ENCODE data around the gene WRNIP1. TPM values are rescaled to one million over a fixed set of nuclear protein-coding genes. Genes with fewer than 3 reads are reported as not detected.

WRNIP1 gene
- total RNA-seq, 1 donor from 2014 or later, result 45.2 TPM

DNA sequence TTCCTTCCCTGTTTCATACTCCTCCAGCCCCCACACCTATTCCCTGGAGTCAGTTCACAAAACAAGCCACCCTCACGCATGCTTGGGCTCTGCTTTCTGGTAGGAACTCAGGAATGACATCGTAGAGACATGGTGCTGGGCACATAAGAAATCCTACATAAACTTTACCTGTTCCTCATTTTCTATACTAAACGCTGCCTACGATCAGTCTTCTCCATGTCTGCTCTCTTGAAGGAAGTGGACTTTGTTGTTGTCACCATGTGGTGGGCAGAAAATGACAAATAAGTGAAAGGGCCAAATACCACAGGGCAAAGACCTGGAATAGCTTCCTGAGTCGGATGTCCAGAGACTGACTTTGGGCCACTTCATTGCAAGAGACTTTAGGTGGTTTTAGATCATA lies 24.6 kb upstream of the WRNIP1 start:
- intact Hi-C loops (cut with micrococcal nuclease), result no loop called here

GRCh38 chr6:2741756-2742155 lies 23.4 kb upstream of the WRNIP1 start:
- intact Hi-C loops (cut with micrococcal nuclease), result no loop called here

- intact Hi-C loops (cut with micrococcal nuclease), result no loop called here
These were observed 21.6 kb upstream of the WRNIP1 start for GRCh38 chr6:2743280-2744208.

- intact Hi-C loops (cut with micrococcal nuclease), result no loop called here
These were observed 20.9 kb upstream of the WRNIP1 start for GRCh38 chr6:2744209-2744771.

DNA sequence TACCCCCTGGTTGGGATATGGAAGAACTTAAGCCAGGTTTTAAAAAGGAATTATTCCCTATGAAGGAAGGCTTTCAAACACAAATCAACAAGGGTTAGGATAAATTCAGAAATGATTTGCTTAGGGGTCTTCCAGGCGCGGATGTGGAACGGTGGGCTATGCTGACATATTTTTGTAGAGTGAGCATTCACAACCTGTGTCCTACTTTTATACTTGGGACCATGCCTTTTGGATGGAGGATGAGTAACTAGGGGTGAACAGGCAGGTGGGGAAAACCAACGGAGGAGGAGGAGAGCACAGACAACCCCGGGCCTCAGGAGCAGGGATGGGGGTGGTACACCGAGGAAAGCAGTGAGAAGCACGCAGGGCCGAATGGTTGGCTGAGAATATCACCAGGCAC lies 20.4 kb upstream of the WRNIP1 start:
- intact Hi-C loops (cut with micrococcal nuclease), result no loop called here

DNA sequence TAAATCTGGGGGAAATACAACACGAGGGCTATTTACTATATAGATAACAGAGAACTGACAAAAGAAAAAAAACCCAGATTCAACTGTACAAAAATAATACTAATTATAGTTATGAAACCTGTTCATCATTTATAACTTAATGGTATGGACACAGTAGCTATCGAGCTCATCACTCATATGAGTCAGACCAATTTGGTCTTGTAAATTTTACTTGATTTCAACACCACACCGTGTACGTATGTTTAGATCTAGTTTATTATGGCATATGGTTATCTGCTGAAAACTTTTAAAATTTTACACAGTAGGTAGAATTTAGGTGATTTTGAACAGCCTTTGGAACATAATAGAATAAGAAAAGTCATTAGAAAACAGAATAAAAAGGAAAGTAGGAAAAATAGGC lies 19.9 kb upstream of the WRNIP1 start:
- intact Hi-C loops (cut with micrococcal nuclease), result no loop called here

GRCh38 chr6:2746557-2747061 lies 18.6 kb upstream of the WRNIP1 start:
- intact Hi-C loops (cut with micrococcal nuclease), result no loop called here

DNA sequence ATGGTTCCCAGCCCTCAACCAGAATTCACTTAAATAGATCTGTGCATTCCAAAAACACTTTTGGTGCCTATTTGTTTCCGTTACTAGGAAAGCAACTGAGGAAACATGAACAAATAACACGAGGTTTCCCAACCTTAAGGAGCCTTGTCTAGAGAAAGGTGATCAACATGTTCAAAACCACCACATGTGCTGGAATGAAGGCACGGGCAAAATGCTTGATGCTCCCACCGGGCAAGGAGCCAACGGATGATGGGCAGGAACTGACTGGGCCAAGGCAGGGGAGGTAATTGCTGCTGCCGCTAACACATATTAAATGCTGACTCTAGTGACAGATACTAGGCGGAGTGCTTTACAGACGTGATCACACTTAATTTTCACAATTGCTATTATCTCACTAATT lies 17.0 kb upstream of the WRNIP1 start:
- intact Hi-C loops (cut with micrococcal nuclease), result no loop called here

- intact Hi-C loops (cut with micrococcal nuclease), result loop anchor here (1.0 kb wide), 1 partner anchor 1154 kb away; no protein-coding TSS in a partner anchor
These were observed 15.1 kb upstream of the WRNIP1 start for GRCh38 chr6:2749969-2750600.

- intact Hi-C loops (cut with micrococcal nuclease), result loop anchor here (1.0 kb wide), 1 partner anchor 1155 kb away; no protein-coding TSS in a partner anchor
These were observed 14.4 kb upstream of the WRNIP1 start, which contains the start of gene MYLK4 for GRCh38 chr6:2750832-2751231. TSS of gene MYLK4 (minus strand) at chr6:2750922. CDS start at chr6:2749294, 1,628 bp downstream.

GRCh38 chr6:2751871-2752270 lies 13.3 kb upstream of the WRNIP1 start:
- intact Hi-C loops (cut with micrococcal nuclease), result no loop called here

DNA sequence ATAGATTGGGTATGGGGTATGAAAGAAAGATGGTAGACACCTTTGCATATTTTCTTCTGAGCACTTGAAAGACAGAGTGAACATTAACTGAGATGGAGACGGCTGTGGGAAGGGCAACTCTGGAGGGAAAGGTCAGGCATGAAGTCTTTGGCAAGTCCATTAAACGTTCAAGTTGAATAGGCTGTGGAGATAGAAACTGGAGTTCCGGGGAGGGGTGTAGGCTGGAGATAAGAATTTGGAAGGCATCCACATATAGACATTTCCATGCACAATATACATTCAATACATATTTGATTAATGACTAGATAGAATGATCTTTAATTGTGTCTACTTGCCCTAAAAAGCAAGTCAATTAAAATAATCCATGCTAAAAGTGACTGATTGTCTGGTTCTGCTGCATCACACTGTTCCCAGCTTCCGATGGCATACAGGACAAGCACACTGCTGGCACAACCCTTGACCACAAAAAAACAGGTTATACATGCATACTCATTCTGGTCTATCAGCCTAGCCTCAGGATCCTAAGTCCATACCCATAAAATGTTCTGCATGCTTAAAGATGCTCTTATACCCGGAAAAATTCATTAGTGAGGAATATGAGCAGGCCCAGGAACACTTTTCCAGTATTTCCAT lies 12.6 kb upstream of the WRNIP1 start:
- intact Hi-C loops (cut with micrococcal nuclease), result no loop called here

- intact Hi-C loops (cut with micrococcal nuclease), result no loop called here
These were observed 12.1 kb upstream of the WRNIP1 start for GRCh38 chr6:2753110-2753489.

DNA sequence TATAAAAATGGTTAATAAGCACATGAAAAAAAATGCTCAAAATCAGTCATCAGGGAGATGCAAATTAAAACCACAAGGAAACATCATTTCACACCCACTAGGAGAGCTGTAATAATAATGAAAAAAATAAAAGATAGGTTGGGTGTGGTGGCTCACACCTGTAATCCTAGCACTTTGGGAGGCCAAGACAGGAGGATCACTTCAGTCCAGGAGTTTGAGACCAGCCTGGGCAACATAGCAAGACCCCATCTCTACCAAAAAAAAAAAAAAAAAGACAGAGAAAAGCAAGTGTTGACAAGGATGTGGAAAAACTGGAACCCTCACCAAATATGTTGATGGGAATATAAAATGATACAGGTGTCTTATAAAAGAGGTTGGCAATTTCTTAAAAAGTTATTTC lies 11.4 kb upstream of the WRNIP1 start:
- intact Hi-C loops (cut with micrococcal nuclease), result no loop called here

GRCh38 chr6:2754393-2754792 lies 10.8 kb upstream of the WRNIP1 start:
- intact Hi-C loops (cut with micrococcal nuclease), result no loop called here

GRCh38 chr6:2754911-2755310 lies 10.3 kb upstream of the WRNIP1 start:
- intact Hi-C loops (cut with micrococcal nuclease), result no loop called here

DNA sequence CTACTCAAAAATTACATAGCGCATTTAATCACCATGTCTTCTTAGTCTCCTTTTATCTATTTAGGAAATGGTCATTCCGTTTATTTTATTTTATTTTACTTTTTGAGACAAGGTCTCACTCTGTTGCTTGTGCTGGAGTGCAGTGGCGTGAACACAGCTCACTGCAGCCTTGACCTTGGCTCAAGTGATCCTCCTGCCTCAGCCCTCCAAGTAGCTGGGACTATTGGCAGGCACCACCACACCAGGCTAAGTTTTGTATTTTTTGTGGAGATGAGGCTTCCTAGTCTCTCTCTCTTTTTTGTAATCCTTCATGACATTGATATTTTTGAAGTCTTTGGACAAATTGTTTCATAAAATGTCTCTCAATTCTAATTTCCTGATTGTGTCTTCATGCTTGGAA lies 9.7 kb upstream of the WRNIP1 start:
- intact Hi-C loops (cut with micrococcal nuclease), result no loop called here

GRCh38 chr6:2756241-2756640 lies 9.0 kb upstream of the WRNIP1 start:
- intact Hi-C loops (cut with micrococcal nuclease), result no loop called here

DNA sequence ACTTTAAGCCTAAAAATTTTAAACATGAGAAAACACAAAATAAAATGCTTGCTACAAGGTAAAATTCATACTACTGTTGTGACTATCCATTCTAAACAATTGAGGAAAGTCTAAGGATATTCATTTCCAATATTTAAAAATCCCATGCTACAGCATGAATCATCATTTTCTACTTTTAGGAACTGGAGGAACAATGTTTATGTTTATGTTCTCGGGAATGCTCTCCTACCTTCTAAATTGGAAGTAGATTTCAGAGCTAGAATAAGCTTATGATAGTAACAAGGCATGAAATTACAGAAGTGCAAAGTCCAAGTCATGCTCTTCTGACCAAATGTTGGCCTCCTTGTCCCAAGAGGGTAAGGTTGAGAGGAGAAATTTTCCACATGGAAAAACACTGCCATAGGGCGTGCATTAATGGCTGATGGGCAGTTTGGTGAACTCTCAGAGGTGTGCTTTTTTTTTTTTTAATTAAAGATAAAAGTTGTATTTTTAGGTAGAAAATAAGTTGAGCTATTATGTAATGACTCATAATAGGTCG lies 8.4 kb upstream of the WRNIP1 start:
- intact Hi-C loops (cut with micrococcal nuclease), result no loop called here

DNA sequence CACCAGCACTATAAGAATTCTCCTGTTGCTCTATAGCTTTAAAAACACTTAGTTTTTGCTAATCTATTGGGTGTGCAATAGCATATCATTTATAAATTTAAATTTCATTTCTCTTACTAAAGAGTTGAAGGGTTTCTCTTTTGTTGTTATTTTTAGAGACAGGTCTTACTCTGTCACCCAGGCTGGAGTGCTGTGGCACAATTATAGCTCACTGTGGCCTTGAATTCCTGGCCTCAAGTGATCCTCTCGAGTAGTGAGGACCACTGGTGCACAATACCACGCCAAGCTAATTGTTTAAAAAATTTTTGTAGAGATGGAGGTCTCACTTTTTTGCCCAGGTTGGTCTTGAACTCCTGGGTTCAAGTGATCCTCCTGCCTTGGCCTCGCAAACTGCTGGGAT lies 6.2 kb upstream of the WRNIP1 start:
- intact Hi-C loops (cut with micrococcal nuclease), result no loop called here

Data from T-helper 2 cell treated with Interferon-gamma antibody and Interleukin-4, amounts not matched to agents 100 ng/mL and 5 ng/mL, for 36 hours (primary cell).